GM04504 (cell line): Measurements from ENCODE around the gene PARD3B.
A peak's percentile ranks its signal among the peaks of the same experiment; 100 is the strongest.

Experiments used
- DNase-seq: peaks from one replicate; pipeline ENCODE4 v3.0.0-alpha.2; 2012; ENCODE audit warnings: low read depth

Gene PARD3B

GRCh38 chr2:204705243-204705932, 160.1 kb downstream of the PARD3B start:
- DNase-seq = no peak

GRCh38 chr2:204706939-204707338, 161.7 kb downstream of the PARD3B start:
- no peak for DNase-seq

- DNase-seq = no peak
Measured at GRCh38 chr2:204713211-204713610, 167.9 kb downstream of the PARD3B start.

GRCh38 chr2:204715361-204715760, 170.1 kb downstream of the PARD3B start:
- no peak for DNase-seq

GRCh38 chr2:204717591-204717990, 172.3 kb downstream of the PARD3B start:
- DNase-seq = no peak

GRCh38 chr2:204718607-204719006, 173.3 kb downstream of the PARD3B start:
- DNase-seq = no peak

- no peak for DNase-seq
Measured at GRCh38 chr2:204720874-204721273, 175.6 kb downstream of the PARD3B start.

GRCh38 chr2:204722207-204722606, 176.9 kb downstream of the PARD3B start:
- no peak for DNase-seq

GRCh38 chr2:204722691-204723090, 177.4 kb downstream of the PARD3B start:
- no peak for DNase-seq

- no peak for DNase-seq
Measured at GRCh38 chr2:204725693-204726360, 180.6 kb downstream of the PARD3B start.

GRCh38 chr2:204726831-204727230, 181.6 kb downstream of the PARD3B start:
- DNase-seq = no peak

- DNase-seq = no peak
Measured at GRCh38 chr2:204727368-204727767, 182.1 kb downstream of the PARD3B start.

GRCh38 chr2:204730603-204731002, 185.3 kb downstream of the PARD3B start:
- DNase-seq = no peak

- DNase-seq = no peak
Measured at GRCh38 chr2:204732019-204732418, 186.7 kb downstream of the PARD3B start.

GRCh38 chr2:204737296-204737695, 192.0 kb downstream of the PARD3B start:
- DNase-seq = no peak

GRCh38 chr2:204738721-204739120, 193.4 kb downstream of the PARD3B start:
- no peak for DNase-seq

- no peak for DNase-seq
Measured at GRCh38 chr2:204743393-204743960, 198.2 kb downstream of the PARD3B start.

- DNase-seq = no peak
Measured at GRCh38 chr2:204744506-204744905, 199.2 kb downstream of the PARD3B start.

- DNase-seq = no peak
Measured at GRCh38 chr2:204748286-204748685, 203.0 kb downstream of the PARD3B start.

- DNase-seq = peak; percentile 30
Measured at GRCh38 chr2:204749319-204749718, 204.0 kb downstream of the PARD3B start.

GRCh38 chr2:204750389-204750788, 205.1 kb downstream of the PARD3B start:
- DNase-seq = no peak

GRCh38 chr2:204751472-204751871, 206.2 kb downstream of the PARD3B start:
- DNase-seq = no peak

- DNase-seq = no peak
Measured at GRCh38 chr2:204753841-204754240, 208.6 kb downstream of the PARD3B start.
